22Rv1 (cell line): Measurements from ENCODE around the gene FAM111B.

ENCODE experiments used
- H3K27ac ChIP-seq: fragments of 450-650 bp; 2 replicates; pipeline ENCODE4 v1.5.1; 2017
- ZFX ChIP-seq: fragments of 450-650 bp; IDR thresholded peaks from 2 replicates; pipeline ENCODE4 v1.6.1; 2017; ENCODE audit warnings: antibody characterized with exemption, borderline replicate concordance
- TF ChIP-seq, protein P1 (sequence below): fragments of 450-650 bp; IDR thresholded peaks from 2 replicates; pipeline ENCODE4 v1.5.1; 2017; ENCODE audit warnings: mild to moderate bottlenecking

The FAM111B gene

GRCh38 chr11:59173080-59173963 is 66.3 kb downstream of the FAM111B start:
- TF ChIP-seq, protein P1, sequence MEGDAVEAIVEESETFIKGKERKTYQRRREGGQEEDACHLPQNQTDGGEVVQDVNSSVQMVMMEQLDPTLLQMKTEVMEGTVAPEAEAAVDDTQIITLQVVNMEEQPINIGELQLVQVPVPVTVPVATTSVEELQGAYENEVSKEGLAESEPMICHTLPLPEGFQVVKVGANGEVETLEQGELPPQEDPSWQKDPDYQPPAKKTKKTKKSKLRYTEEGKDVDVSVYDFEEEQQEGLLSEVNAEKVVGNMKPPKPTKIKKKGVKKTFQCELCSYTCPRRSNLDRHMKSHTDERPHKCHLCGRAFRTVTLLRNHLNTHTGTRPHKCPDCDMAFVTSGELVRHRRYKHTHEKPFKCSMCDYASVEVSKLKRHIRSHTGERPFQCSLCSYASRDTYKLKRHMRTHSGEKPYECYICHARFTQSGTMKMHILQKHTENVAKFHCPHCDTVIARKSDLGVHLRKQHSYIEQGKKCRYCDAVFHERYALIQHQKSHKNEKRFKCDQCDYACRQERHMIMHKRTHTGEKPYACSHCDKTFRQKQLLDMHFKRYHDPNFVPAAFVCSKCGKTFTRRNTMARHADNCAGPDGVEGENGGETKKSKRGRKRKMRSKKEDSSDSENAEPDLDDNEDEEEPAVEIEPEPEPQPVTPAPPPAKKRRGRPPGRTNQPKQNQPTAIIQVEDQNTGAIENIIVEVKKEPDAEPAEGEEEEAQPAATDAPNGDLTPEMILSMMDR = no peak
- TF ChIP-seq ZFX = no peak
- no peak overlapping the region for H3K27ac ChIP-seq

GRCh38 chr11:59173964-59174663 is 67.1 kb downstream of the FAM111B start:
- TF ChIP-seq ZFX = no peak
- no peak overlapping the region for H3K27ac ChIP-seq

GRCh38 chr11:59174664-59175033 is 67.6 kb downstream of the FAM111B start:
- H3K27ac ChIP-seq = no peak overlapping the region
- no peak for TF ChIP-seq ZFX

GRCh38 chr11:59175091-59175501 is 68.1 kb downstream of the FAM111B start:
- TF ChIP-seq, protein P1 = no peak
- no peak for TF ChIP-seq ZFX
- no peak overlapping the region for H3K27ac ChIP-seq

GRCh38 chr11:59176330-59176729 is 69.3 kb downstream of the FAM111B start:
- TF ChIP-seq, protein P1 = no peak
- TF ChIP-seq ZFX = no peak
- no peak overlapping the region for H3K27ac ChIP-seq
